SJCRH30 (cell line): ENCODE data around the gene CCDC12. TPM values are rescaled to one million over a fixed set of nuclear protein-coding genes. Genes with fewer than 3 reads are reported as not detected.

ENCODE experiments used
- DNase-seq, 2 experiments: peaks; one replicate each; pipeline ENCODE4 v3.0.0-alpha.2; 2015 to 2020
- H3K27ac ChIP-seq: fragments of 250-450 bp; sonication (Bioruptor Pico); 2 replicates; pipeline ENCODE4 v1.5.1; 2020; ENCODE audit warnings: mild to moderate bottlenecking, moderate library complexity
- H3K27me3 ChIP-seq: fragments of 250-450 bp; sonication (Bioruptor Pico); 2 replicates; pipeline ENCODE4 v1.5.1; 2020; ENCODE audit warnings: mild to moderate bottlenecking, moderate library complexity
- H3K36me3 ChIP-seq: fragments of 250-450 bp; sonication (Bioruptor Pico); 2 replicates; pipeline ENCODE4 v1.5.1; 2020; ENCODE audit warnings: mild to moderate bottlenecking, moderate library complexity
- H3K4me1 ChIP-seq: fragments of 250-450 bp; sonication (Bioruptor Pico); 2 replicates; pipeline ENCODE4 v1.5.1; 2020; ENCODE audit warnings: mild to moderate bottlenecking, moderate library complexity
- H3K4me3 ChIP-seq: fragments of 250-450 bp; sonication (Bioruptor Pico); 2 replicates; pipeline ENCODE4 v1.5.1; 2020; ENCODE audit warnings: mild to moderate bottlenecking, moderate library complexity
- H3K9me3 ChIP-seq: fragments of 250-450 bp; sonication (Bioruptor Pico); replicated peaks from 2 replicates; pipeline ENCODE4 v1.5.1; 2020; ENCODE audit warnings: mild to moderate bottlenecking, moderate library complexity
- total RNA-seq: library from RNA; depleted of rRNA; stranded (reverse); fragments of >200 nt; shearing (Covaris generic); gene quantifications from 2 replicates; pipeline ENCODE4 v1.2.3, GENCODE V29; 2014

The CCDC12 gene
- total RNA-seq, 1 experiment from 2014 or later = 37.8 TPM

GRCh38 chr3:46928282-46928681 is 48.3 kb downstream of the CCDC12 start:
- H3K4me1 ChIP-seq = peaks cover 28% of the 10 kb centered on the region
- H3K9me3 ChIP-seq = no peaks in the 10 kb centered on the region
- H3K27me3 ChIP-seq = no peaks in the 10 kb centered on the region
- peaks cover 27% of the 10 kb centered on the region for H3K36me3 ChIP-seq
- H3K4me3 ChIP-seq = no peak overlapping the region
- DNase-seq = no peak
- H3K27ac ChIP-seq = no peak overlapping the region

- DNase-seq = no peak
- Histone ChIP-seq H3K27me3 (no peaks in the 10 kb centered on the region), H3K4me3 (no peak overlapping the region), H3K9me3 (no peaks in the 10 kb centered on the region), H3K36me3 (peaks cover 31% of the 10 kb centered on the region), H3K27ac (no peak overlapping the region), H3K4me1 (peaks cover 28% of the 10 kb centered on the region)
Observed at GRCh38 chr3:46927718-46928073, 48.8 kb downstream of the CCDC12 start.

- DNase-seq = no peak
- no peaks in the 10 kb centered on the region for H3K9me3 ChIP-seq
- H3K36me3 ChIP-seq = peaks cover 37% of the 10 kb centered on the region
- H3K27me3 ChIP-seq = no peaks in the 10 kb centered on the region
- peaks cover 22% of the 10 kb centered on the region for H3K4me1 ChIP-seq
- H3K4me3 ChIP-seq = no peak overlapping the region
- H3K27ac ChIP-seq = peak overlapping the region; percentile 86
Observed at GRCh38 chr3:46926871-46927717, 49.5 kb downstream of the CCDC12 start.

- no peak for DNase-seq
- peak overlapping the region; percentile 86 for H3K27ac ChIP-seq
- peaks cover 44% of the 10 kb centered on the region for H3K36me3 ChIP-seq
- no peaks in the 10 kb centered on the region for H3K9me3 ChIP-seq
- H3K27me3 ChIP-seq = no peaks in the 10 kb centered on the region
- peaks cover 16% of the 10 kb centered on the region for H3K4me1 ChIP-seq
- H3K4me3 ChIP-seq = no peak overlapping the region
Observed at GRCh38 chr3:46926447-46926846, 50.1 kb downstream of the CCDC12 start.

GRCh38 chr3:46926039-46926438 is 50.5 kb downstream of the CCDC12 start:
- no peak overlapping the region for H3K4me3 ChIP-seq
- peaks cover 15% of the 10 kb centered on the region for H3K4me1 ChIP-seq
- H3K36me3 ChIP-seq = peaks cover 48% of the 10 kb centered on the region
- H3K9me3 ChIP-seq = no peaks in the 10 kb centered on the region
- H3K27me3 ChIP-seq = no peaks in the 10 kb centered on the region
- peak; percentile 97 to 98 for DNase-seq
- peak overlapping the region; percentile 86 for H3K27ac ChIP-seq

GRCh38 chr3:46925585-46925934 is 51.0 kb downstream of the CCDC12 start:
- Histone ChIP-seq H3K4me1 (peaks cover 15% of the 10 kb centered on the region), H3K27ac (peak overlapping the region; percentile 26), H3K36me3 (peaks cover 53% of the 10 kb centered on the region), H3K4me3 (no peak overlapping the region), H3K9me3 (no peaks in the 10 kb centered on the region), H3K27me3 (no peaks in the 10 kb centered on the region)
- DNase-seq = no peak

- no peak overlapping the region for H3K27ac ChIP-seq
- H3K4me1 ChIP-seq = peaks cover 15% of the 10 kb centered on the region
- H3K4me3 ChIP-seq = no peak overlapping the region
- H3K9me3 ChIP-seq = no peaks in the 10 kb centered on the region
- DNase-seq = no peak
- H3K36me3 ChIP-seq = peaks cover 58% of the 10 kb centered on the region
- H3K27me3 ChIP-seq = no peaks in the 10 kb centered on the region
Observed at GRCh38 chr3:46924921-46925584, 51.5 kb downstream of the CCDC12 start.

- no peak overlapping the region for H3K27ac ChIP-seq
- no peaks in the 10 kb centered on the region for H3K9me3 ChIP-seq
- peaks cover 15% of the 10 kb centered on the region for H3K4me1 ChIP-seq
- H3K27me3 ChIP-seq = no peaks in the 10 kb centered on the region
- peaks cover 62% of the 10 kb centered on the region for H3K36me3 ChIP-seq
- H3K4me3 ChIP-seq = no peak overlapping the region
- DNase-seq = peak in 1 of 2 experiments; percentile 50
Observed at GRCh38 chr3:46923559-46924350, 52.8 kb downstream of the CCDC12 start.

GRCh38 chr3:46922871-46923558 is 53.5 kb downstream of the CCDC12 start:
- Histone ChIP-seq H3K4me3 (no peak overlapping the region), H3K27me3 (no peaks in the 10 kb centered on the region), H3K4me1 (peaks cover 15% of the 10 kb centered on the region), H3K27ac (no peak overlapping the region), H3K9me3 (peaks cover 2% of the 10 kb centered on the region; the same call in 1 of the 2 replicates), H3K36me3 (peaks cover 65% of the 10 kb centered on the region)
- DNase-seq = no peak

GRCh38 chr3:46922426-46922825 is 54.1 kb downstream of the CCDC12 start:
- Histone ChIP-seq H3K4me1 (peaks cover 15% of the 10 kb centered on the region), H3K4me3 (no peak overlapping the region), H3K27me3 (no peaks in the 10 kb centered on the region), H3K36me3 (peaks cover 71% of the 10 kb centered on the region), H3K9me3 (peaks cover 5% of the 10 kb centered on the region; the same call in 1 of the 2 replicates), H3K27ac (no peak overlapping the region)
- no peak for DNase-seq

GRCh38 chr3:46921871-46922271 is 54.7 kb downstream of the CCDC12 start:
- DNase-seq = no peak
- H3K36me3 ChIP-seq = peaks cover 76% of the 10 kb centered on the region

GRCh38 chr3:46921041-46921440 is 55.5 kb downstream of the CCDC12 start:
- peaks cover 6% of the 10 kb centered on the region for H3K4me1 ChIP-seq
- DNase-seq = no peak
- no peak overlapping the region for H3K4me3 ChIP-seq
- peaks cover 76% of the 10 kb centered on the region for H3K36me3 ChIP-seq
- no peaks in the 10 kb centered on the region for H3K27me3 ChIP-seq
- peaks cover 5% of the 10 kb centered on the region; the same call in 1 of the 2 replicates for H3K9me3 ChIP-seq
- no peak overlapping the region for H3K27ac ChIP-seq

More at GRCh38 chr3:46921871-46922271, 54.7 kb downstream of the CCDC12 start:
- Histone ChIP-seq H3K4me3 (no peak overlapping the region), H3K27ac (no peak overlapping the region), H3K27me3 (no peaks in the 10 kb centered on the region), H3K4me1 (peaks cover 13% of the 10 kb centered on the region), H3K9me3 (peaks cover 5% of the 10 kb centered on the region; the same call in 1 of the 2 replicates)

- Histone ChIP-seq H3K4me1 (peaks cover 9% of the 10 kb centered on the region; the same call in 1 of the 2 replicates), H3K9me3 (peaks cover 5% of the 10 kb centered on the region; the same call in 1 of the 2 replicates), H3K27me3 (no peaks in the 10 kb centered on the region), H3K36me3 (peaks cover 63% of the 10 kb centered on the region), H3K4me3 (no peak overlapping the region), H3K27ac (no peak overlapping the region)
- no peak for DNase-seq
Observed at GRCh38 chr3:46918634-46919033, 57.9 kb downstream of the CCDC12 start.

- peaks cover 12% of the 10 kb centered on the region; the same call in 1 of the 2 replicates for H3K4me1 ChIP-seq
- no peaks in the 10 kb centered on the region for H3K27me3 ChIP-seq
- no peak overlapping the region for H3K4me3 ChIP-seq
- H3K36me3 ChIP-seq = peaks cover 59% of the 10 kb centered on the region
- no peak overlapping the region for H3K27ac ChIP-seq
- peaks cover 5% of the 10 kb centered on the region; the same call in 1 of the 2 replicates for H3K9me3 ChIP-seq
- DNase-seq = no peak
Observed at GRCh38 chr3:46918202-46918601, 58.3 kb downstream of the CCDC12 start.
